ENCODE data around the gene PPM1D.

The PPM1D gene

GRCh38 chr17:60676758-60677307 lies 76.8 kb downstream of the PPM1D start:
- FAIRE-seq, result no peak

DNA sequence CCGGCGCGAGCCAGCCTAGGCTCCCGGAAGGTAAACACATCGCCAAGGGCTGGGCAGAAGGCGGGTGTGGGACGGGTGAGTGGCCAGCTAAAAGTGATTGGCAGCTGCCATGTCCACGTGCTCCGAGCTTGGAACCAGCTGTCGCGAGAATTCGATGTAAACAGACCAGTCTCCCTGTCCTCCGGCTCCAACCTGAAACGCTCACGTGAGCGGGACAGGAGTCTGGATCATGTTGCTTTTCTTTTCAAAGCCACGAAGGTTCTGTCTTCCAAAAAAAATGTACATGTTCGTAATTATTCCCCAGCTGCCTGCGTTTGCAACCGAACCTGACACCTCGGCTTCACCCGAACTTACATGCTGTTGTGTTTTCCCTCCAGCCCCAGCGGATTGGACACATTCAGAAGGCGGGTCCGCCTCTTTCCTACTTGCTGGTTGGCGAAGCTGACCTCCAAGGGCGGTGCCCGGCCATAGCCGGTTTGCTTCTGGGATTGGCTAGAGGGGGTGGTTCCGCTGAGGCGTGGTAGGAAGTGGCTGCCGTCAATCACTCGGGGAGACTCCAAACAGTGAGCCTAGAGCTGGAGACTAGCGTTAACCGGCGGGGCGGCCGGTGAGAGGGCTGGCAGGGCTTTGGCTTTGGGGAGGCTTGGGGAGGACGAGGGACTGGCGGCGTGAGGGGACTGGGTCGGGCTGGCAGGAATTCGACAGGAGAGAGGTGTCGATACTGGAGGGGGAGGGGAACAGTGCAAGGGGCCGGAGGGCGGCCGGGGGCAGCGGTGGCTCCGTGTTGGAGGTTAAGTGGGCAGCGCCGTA lies 77.5 kb downstream of the PPM1D start, which contains the start of gene BCAS3:
Gene BCAS3 (plus strand): TSS at position 544 of the 810 bp plus-strand sequence.
- peak; percentile 95 for FAIRE-seq

DNA sequence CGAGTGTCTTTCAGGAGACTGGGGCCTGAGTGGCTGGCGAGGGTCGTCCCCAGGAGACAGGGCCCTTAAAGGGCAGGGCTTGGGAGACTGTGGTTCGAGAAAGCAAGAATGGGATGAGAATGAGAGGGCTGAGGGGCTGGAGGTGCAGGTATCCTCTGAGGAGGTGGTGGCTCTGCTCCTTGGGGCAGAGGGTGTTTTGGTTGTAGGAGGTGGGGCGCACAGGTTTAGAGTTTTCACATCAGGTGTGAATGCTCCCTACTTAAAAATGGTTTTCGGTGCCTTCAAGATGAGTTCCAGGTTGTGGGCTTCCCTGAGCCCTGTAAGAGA lies 78.1 kb downstream of the PPM1D start:
- no peak for FAIRE-seq

DNA sequence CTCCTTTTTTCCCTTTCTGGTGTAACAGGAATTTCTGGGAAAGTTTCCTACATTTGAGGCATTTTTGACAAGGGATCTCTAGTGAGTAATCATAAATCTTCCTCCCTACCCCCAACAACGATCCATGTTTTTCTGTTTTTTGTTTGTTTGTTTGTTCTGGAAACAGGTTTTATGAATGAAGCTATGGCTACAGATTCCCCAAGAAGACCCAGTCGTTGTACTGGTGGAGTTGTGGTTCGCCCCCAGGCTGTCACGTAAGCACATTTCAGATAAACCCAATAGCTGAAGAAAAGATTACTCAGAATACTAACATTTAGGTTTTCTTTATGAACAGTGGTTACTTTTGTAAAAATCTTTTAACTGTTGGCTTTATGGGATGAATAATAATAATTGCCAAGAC lies 79.3 kb downstream of the PPM1D start:
- no peak for FAIRE-seq

DNA sequence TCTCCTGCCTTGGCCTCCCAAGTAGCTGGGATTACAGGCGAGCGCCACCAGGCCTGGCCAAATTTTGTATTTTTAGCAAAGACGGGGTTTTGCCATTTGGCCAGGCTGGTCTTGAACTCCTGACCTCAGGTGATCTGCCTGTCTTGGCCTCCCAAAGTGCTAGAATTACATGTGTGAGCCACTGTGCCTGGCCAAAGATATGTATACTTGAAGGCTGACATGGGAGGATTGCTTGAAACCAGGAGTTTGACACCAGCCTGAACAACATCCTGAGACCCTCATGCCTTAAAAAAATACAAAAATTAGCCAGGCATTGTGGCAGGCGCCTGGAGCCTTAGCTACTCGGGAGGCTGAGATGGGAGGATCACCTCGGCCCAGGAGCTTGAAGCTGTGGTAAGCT lies 80.8 kb downstream of the PPM1D start:
- no peak for FAIRE-seq

GRCh38 chr17:60685437-60685836 lies 85.4 kb downstream of the PPM1D start:
- no peak for FAIRE-seq

GRCh38 chr17:60695960-60696359 lies 96.0 kb downstream of the PPM1D start:
- FAIRE-seq, result no peak

DNA sequence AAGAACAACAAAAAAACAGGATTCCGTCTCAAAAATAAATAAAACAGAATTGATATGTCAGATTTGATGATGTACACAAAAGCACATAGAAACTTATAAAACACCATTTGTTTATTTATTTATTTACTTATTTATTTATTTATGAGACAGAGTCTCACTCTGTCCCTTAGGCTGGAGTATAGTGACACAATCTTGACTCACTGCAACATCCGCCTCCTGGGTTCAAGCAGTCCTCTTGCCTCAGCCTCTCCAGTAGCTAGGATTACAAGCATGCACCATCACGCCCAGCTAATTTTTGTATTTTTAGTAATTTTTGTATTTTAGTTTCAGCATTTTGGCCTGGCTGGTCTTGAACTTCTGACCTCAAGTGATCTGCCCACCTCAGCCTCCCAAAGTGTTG lies 99.1 kb downstream of the PPM1D start:
- no peak for FAIRE-seq

GRCh38 chr17:60704170-60704569 lies 104.2 kb downstream of the PPM1D start:
- FAIRE-seq, result no peak

DNA sequence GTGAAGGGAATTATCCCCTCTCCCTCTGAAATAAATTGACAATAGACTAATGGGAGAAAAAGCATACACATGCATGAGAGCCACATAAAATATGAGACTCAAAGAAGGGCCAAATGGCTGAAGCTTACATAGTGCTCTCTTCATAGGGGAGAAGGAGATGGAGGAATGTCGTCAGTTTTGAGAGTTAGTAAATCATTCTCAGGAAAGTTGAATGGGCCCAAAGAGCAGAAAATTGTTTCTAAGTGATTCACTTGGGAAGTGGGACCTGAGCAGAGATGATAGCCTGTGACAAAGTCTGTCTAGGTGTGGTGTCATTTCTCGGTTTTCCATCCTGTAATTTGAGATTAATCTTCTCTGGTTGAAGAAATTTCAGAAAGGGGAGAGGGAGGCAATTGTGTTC lies 112.7 kb downstream of the PPM1D start:
- FAIRE-seq, result no peak

- FAIRE-seq, result no peak
Measured at GRCh38 chr17:60713608-60714007, 113.6 kb downstream of the PPM1D start.

Data from A204.1 (cell line).